Measurements from ENCODE around the gene ROGDI.
"Not testable (repeated sequence)": the region's sequence is repeated elsewhere in the genome, so short reads cannot be mapped to it uniquely, and the experiment has no call there.

Gene ROGDI

DNA sequence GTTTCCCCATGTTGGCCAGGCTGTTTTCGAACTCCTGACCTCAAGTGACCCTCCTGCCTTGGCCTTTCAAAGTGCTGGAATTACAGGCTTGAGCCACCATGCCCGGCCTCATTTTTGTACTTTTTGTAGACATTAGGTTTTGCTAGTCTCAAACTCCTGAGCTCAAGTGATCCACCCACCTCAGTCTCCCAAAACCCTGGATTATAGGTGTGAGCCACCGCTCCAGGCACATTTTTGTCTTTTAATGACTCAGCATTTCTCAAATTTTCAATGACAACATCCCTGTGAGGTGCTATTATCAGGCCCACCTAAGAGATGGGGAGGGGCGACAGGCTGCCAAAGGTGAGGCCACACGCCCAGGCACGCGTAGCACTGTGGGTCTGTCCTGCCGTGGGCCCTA is 15.4 kb downstream of the ROGDI start:
- H3K4ac ChIP-seq (ENCODE audit: low read length): no peak overlapping the region
- no peak overlapping the region for H4K8ac ChIP-seq (ENCODE audit: low read depth, low read length)
- no peak overlapping the region for H3K18ac ChIP-seq (ENCODE audit: low read length)
- H3K36me3 ChIP-seq (replicated peaks in 1 of 2; ENCODE audit: control insufficient read depth in 2 of 2, insufficient read depth in 2 of 2, low read length in 2 of 2): no peaks in the 10 kb centered on the region
- H3K23ac ChIP-seq (ENCODE audit: low read depth, low read length, poor library complexity): no peak overlapping the region
- H3K79me1 ChIP-seq (ENCODE audit: low read depth, low read length): no peaks in the 10 kb centered on the region
- H3K4me1 ChIP-seq (ENCODE audit: control insufficient read depth in 2 of 2, insufficient read depth in 1 of 2, low read depth in 1 of 2, low read length in 2 of 2): peaks cover 3 to 5% of the 10 kb centered on the region in 2 donors
- H3K27ac ChIP-seq (replicated peaks; ENCODE audit: low read length): no peak overlapping the region
- no peak overlapping the region for H3K4me2 ChIP-seq (ENCODE audit: insufficient read depth, low read length, poor library complexity, severe bottlenecking)
- H4K91ac ChIP-seq (ENCODE audit: low read depth, low read length, poor library complexity): no peak overlapping the region
- H2BK5ac ChIP-seq (ENCODE audit: low read length): no peak overlapping the region
- H2BK12ac ChIP-seq (ENCODE audit: low read length): no peak overlapping the region
- peak overlapping the region; percentile 4 for H3K14ac ChIP-seq (ENCODE audit: low read length)
- H2AK5ac ChIP-seq (ENCODE audit: low read depth, low read length): no peak overlapping the region
- H2AFZ ChIP-seq (ENCODE audit: low read length): no peak overlapping the region
- H3K27me3 ChIP-seq (ENCODE audit: control insufficient read depth in 3 of 3, insufficient read depth in 3 of 3, low read depth in 1 of 3, low read length in 3 of 3): peaks cover 0 to 2% (median 0%) of the 10 kb centered on the region in 3 experiments
- H2BK120ac ChIP-seq (ENCODE audit: low read depth, low read length): no peak overlapping the region
- no peaks in the 10 kb centered on the region for H3K9me3 ChIP-seq (replicated peaks in 1 of 2; ENCODE audit: control insufficient read depth in 2 of 2, insufficient read depth in 1 of 2, low read depth in 1 of 2, low read length in 2 of 2)
- no peak overlapping the region for H3K9ac ChIP-seq (ENCODE audit: low read depth, low read length, poor library complexity)
- WGBS, 2 donors (ENCODE audit: extremely low coverage in 2 of 2, insufficient read length in 2 of 2, insufficient replicate concordance in 1 of 2): no CpG with 5 or more reads among the region's 8 CpGs
- no peak overlapping the region for H3K4me3 ChIP-seq (ENCODE audit: low read length in 2 of 2)
- DNase-seq (ENCODE audit: low spot score): no peak
- H2BK15ac ChIP-seq (ENCODE audit: low read length): no peak overlapping the region

GRCh38 chr16:4785758-4786433 is 16.5 kb downstream of the ROGDI start:
- H3K14ac ChIP-seq (ENCODE audit: low read length): no peak overlapping the region
- H3K4me3 ChIP-seq (ENCODE audit: low read length in 2 of 2): no peak overlapping the region
- no peak overlapping the region for H2BK120ac ChIP-seq (ENCODE audit: low read depth, low read length)
- no peak overlapping the region for H3K23ac ChIP-seq (ENCODE audit: low read depth, low read length, poor library complexity)
- no peaks in the 10 kb centered on the region for H3K27me3 ChIP-seq (ENCODE audit: control insufficient read depth in 3 of 3, insufficient read depth in 3 of 3, low read depth in 1 of 3, low read length in 3 of 3)
- no peak overlapping the region for H2BK15ac ChIP-seq (ENCODE audit: low read length)
- no peak overlapping the region for H3K4ac ChIP-seq (ENCODE audit: low read length)
- H4K91ac ChIP-seq (ENCODE audit: low read depth, low read length, poor library complexity): no peak overlapping the region
- WGBS, 2 donors (ENCODE audit: extremely low coverage in 2 of 2, insufficient read length in 2 of 2, insufficient replicate concordance in 1 of 2): no CpG with 5 or more reads among the region's 23 CpGs
- no peaks in the 10 kb centered on the region for H3K36me3 ChIP-seq (replicated peaks in 1 of 2; ENCODE audit: control insufficient read depth in 2 of 2, insufficient read depth in 2 of 2, low read length in 2 of 2)
- H2AFZ ChIP-seq (ENCODE audit: low read length): no peak overlapping the region
- no peak overlapping the region for H2BK5ac ChIP-seq (ENCODE audit: low read length)
- H3K79me1 ChIP-seq (ENCODE audit: low read depth, low read length): no peaks in the 10 kb centered on the region
- H3K9me3 ChIP-seq (replicated peaks in 1 of 2; ENCODE audit: control insufficient read depth in 2 of 2, insufficient read depth in 1 of 2, low read depth in 1 of 2, low read length in 2 of 2): no peaks in the 10 kb centered on the region
- H2BK12ac ChIP-seq (ENCODE audit: low read length): no peak overlapping the region
- no peak overlapping the region for H3K4me2 ChIP-seq (ENCODE audit: insufficient read depth, low read length, poor library complexity, severe bottlenecking)
- no peak overlapping the region for H3K18ac ChIP-seq (ENCODE audit: low read length)
- no peak for DNase-seq (ENCODE audit: low spot score)
- H3K27ac ChIP-seq (replicated peaks; ENCODE audit: low read length): no peak overlapping the region
- no peak overlapping the region for H2AK5ac ChIP-seq (ENCODE audit: low read depth, low read length)
- peaks cover 3 to 5% of the 10 kb centered on the region in 2 donors for H3K4me1 ChIP-seq (ENCODE audit: control insufficient read depth in 2 of 2, insufficient read depth in 1 of 2, low read depth in 1 of 2, low read length in 2 of 2)
- no peak overlapping the region for H3K9ac ChIP-seq (ENCODE audit: low read depth, low read length, poor library complexity)
- H4K8ac ChIP-seq (ENCODE audit: low read depth, low read length): no peak overlapping the region

GRCh38 chr16:4784444-4784987 is 17.9 kb downstream of the ROGDI start:
- H2BK120ac ChIP-seq (ENCODE audit: low read depth, low read length); H2AK5ac ChIP-seq (ENCODE audit: low read depth, low read length); H2BK5ac ChIP-seq (ENCODE audit: low read length); H3K4me3 ChIP-seq (ENCODE audit: low read length in 2 of 2); H2BK12ac ChIP-seq (ENCODE audit: low read length); H3K79me1 ChIP-seq (ENCODE audit: low read depth, low read length); H3K14ac ChIP-seq (ENCODE audit: low read length); H3K9ac ChIP-seq (ENCODE audit: low read depth, low read length, poor library complexity); H3K27ac ChIP-seq (replicated peaks; ENCODE audit: low read length); H4K8ac ChIP-seq (ENCODE audit: low read depth, low read length); H4K91ac ChIP-seq (ENCODE audit: low read depth, low read length, poor library complexity); H3K4me1 ChIP-seq (ENCODE audit: control insufficient read depth in 2 of 2, insufficient read depth in 1 of 2, low read depth in 1 of 2, low read length in 2 of 2); H2AFZ ChIP-seq (ENCODE audit: low read length); H3K9me3 ChIP-seq (replicated peaks in 1 of 2; ENCODE audit: control insufficient read depth in 2 of 2, insufficient read depth in 1 of 2, low read depth in 1 of 2, low read length in 2 of 2); H2BK15ac ChIP-seq (ENCODE audit: low read length); H3K4me2 ChIP-seq (ENCODE audit: insufficient read depth, low read length, poor library complexity, severe bottlenecking); H3K27me3 ChIP-seq (ENCODE audit: control insufficient read depth in 3 of 3, insufficient read depth in 3 of 3, low read depth in 1 of 3, low read length in 3 of 3); H3K36me3 ChIP-seq (replicated peaks in 1 of 2; ENCODE audit: control insufficient read depth in 2 of 2, insufficient read depth in 2 of 2, low read length in 2 of 2); H3K4ac ChIP-seq (ENCODE audit: low read length); H3K18ac ChIP-seq (ENCODE audit: low read length); DNase-seq (ENCODE audit: low spot score); H3K23ac ChIP-seq (ENCODE audit: low read depth, low read length, poor library complexity): not testable (repeated sequence)
- WGBS, 2 donors (ENCODE audit: extremely low coverage in 2 of 2, insufficient read length in 2 of 2, insufficient replicate concordance in 1 of 2): no CpG with 5 or more reads among the region's 14 CpGs

DNA sequence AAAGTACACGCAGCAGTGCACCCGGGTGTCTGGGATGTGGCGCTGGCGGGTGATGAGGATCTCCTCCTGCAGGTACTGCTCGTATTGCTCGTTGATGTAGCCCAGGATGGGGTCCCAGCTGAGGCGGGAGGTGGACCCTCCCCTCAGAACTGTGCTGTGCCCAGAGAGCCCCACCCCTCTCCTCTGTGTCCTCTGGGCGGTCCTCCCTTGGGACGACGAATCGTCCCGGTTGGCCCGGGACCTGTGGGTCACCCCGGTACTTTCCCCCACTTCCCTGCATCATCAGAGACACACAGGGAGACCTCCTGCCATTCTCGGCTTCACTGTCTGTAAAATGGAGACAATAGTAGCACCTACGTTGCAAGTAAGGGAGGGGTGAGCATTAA is 18.5 kb downstream of the ROGDI start:
- Histone ChIP-seq H3K9me3 (replicated peaks in 1 of 2; ENCODE audit: control insufficient read depth in 2 of 2, insufficient read depth in 1 of 2, low read depth in 1 of 2, low read length in 2 of 2) (no peaks in the 10 kb centered on the region), H3K4me1 (ENCODE audit: control insufficient read depth in 2 of 2, insufficient read depth in 1 of 2, low read depth in 1 of 2, low read length in 2 of 2) (peaks cover 3 to 5% of the 10 kb centered on the region in 2 donors), H3K27ac (replicated peaks; ENCODE audit: low read length) (no peak overlapping the region)

More for the DNA sequence above, 18.5 kb downstream of the ROGDI start:
- Histone ChIP-seq H3K79me1 (ENCODE audit: low read depth, low read length) (no peaks in the 10 kb centered on the region), H2BK15ac (ENCODE audit: low read length) (peak overlapping the region; percentile 49), H2BK120ac (ENCODE audit: low read depth, low read length) (no peak overlapping the region), H3K27me3 (ENCODE audit: control insufficient read depth in 3 of 3, insufficient read depth in 3 of 3, low read depth in 1 of 3, low read length in 3 of 3) (no peaks in the 10 kb centered on the region), H3K4me3 (ENCODE audit: low read length in 2 of 2) (no peak overlapping the region), H2AK5ac (ENCODE audit: low read depth, low read length) (peak overlapping the region; percentile 74), H3K4ac (ENCODE audit: low read length) (no peak overlapping the region), H3K9ac (ENCODE audit: low read depth, low read length, poor library complexity) (no peak overlapping the region), H3K4me2 (ENCODE audit: insufficient read depth, low read length, poor library complexity, severe bottlenecking) (no peak overlapping the region), H2BK12ac (ENCODE audit: low read length) (peak overlapping the region; percentile 30), H4K8ac (ENCODE audit: low read depth, low read length) (no peak overlapping the region), H4K91ac (ENCODE audit: low read depth, low read length, poor library complexity) (no peak overlapping the region), H3K18ac (ENCODE audit: low read length) (peak overlapping the region; percentile 89), H2AFZ (ENCODE audit: low read length) (no peak overlapping the region), H3K14ac (ENCODE audit: low read length) (peak overlapping the region; percentile 38), H3K23ac (ENCODE audit: low read depth, low read length, poor library complexity) (peak overlapping the region; percentile 35), H3K36me3 (replicated peaks in 1 of 2; ENCODE audit: control insufficient read depth in 2 of 2, insufficient read depth in 2 of 2, low read length in 2 of 2) (no peaks in the 10 kb centered on the region), H2BK5ac (ENCODE audit: low read length) (no peak overlapping the region)
- no peak for DNase-seq (ENCODE audit: low spot score)
- no CpG with 5 or more reads among the region's 16 CpGs for WGBS, 2 donors (ENCODE audit: extremely low coverage in 2 of 2, insufficient read length in 2 of 2, insufficient replicate concordance in 1 of 2)
